Glutamatergic neuron (in vitro differentiated cells): ENCODE results near the gene ZNF280D. TPM values are rescaled to one million over a fixed set of nuclear protein-coding genes. Genes with fewer than 3 reads are reported as not detected.

Experiments
- DNase-seq: peaks from one replicate; pipeline ENCODE4 v3.0.0; 2022
- H3K27ac Mint-ChIP-seq: one replicate; pipeline ENCODE4 v1.8.0; 2020; ENCODE audit warnings: mild to moderate bottlenecking, mixed read lengths, inconsistent platforms; ENCODE audit not compliant: unreplicated experiment
- H3K27me3 Mint-ChIP-seq: one replicate; pipeline ENCODE4 v1.8.0; 2020; ENCODE audit warnings: mild to moderate bottlenecking, moderate library complexity, mixed read lengths, inconsistent platforms; ENCODE audit not compliant: unreplicated experiment
- H3K36me3 Mint-ChIP-seq: one replicate; pipeline ENCODE4 v1.8.0; 2020; ENCODE audit warnings: mild to moderate bottlenecking, mixed read lengths, inconsistent platforms; ENCODE audit not compliant: unreplicated experiment
- H3K4me1 Mint-ChIP-seq: one replicate; pipeline ENCODE4 v1.8.0; 2020; ENCODE audit warnings: mild to moderate bottlenecking, low read depth, mixed read lengths, inconsistent platforms; ENCODE audit not compliant: unreplicated experiment
- H3K4me3 Mint-ChIP-seq: one replicate; pipeline ENCODE4 v1.8.0; 2020; ENCODE audit warnings: mild to moderate bottlenecking, mixed read lengths, inconsistent platforms; ENCODE audit not compliant: unreplicated experiment
- H3K9me3 Mint-ChIP-seq: one replicate; pipeline ENCODE4 v1.8.0; 2020; ENCODE audit warnings: mild to moderate bottlenecking, moderate library complexity, mixed read lengths, inconsistent platforms; ENCODE audit not compliant: unreplicated experiment
- total RNA-seq: library from RNA; stranded (reverse); fragmentation: NEBNext Ultra II Directional; extraction: Animal tissue kit (Norgen Biotek cat#: 25700); gene quantifications from one replicate; pipeline ENCODE4 v1.2.1, GENCODE V29; 2021; ENCODE audit not compliant: unreplicated experiment
- TF ChIP-seq, protein P1 (sequence below): fragments of 200-600 bp; sonication (generic); IDR thresholded peaks from one replicate; pipeline ENCODE4 v1.5.0; 2021; ENCODE audit not compliant: partially characterized antibody, unreplicated experiment

Gene ZNF280D
- total RNA-seq, 1 donor from 2014 or later = 35.9 TPM

DNA sequence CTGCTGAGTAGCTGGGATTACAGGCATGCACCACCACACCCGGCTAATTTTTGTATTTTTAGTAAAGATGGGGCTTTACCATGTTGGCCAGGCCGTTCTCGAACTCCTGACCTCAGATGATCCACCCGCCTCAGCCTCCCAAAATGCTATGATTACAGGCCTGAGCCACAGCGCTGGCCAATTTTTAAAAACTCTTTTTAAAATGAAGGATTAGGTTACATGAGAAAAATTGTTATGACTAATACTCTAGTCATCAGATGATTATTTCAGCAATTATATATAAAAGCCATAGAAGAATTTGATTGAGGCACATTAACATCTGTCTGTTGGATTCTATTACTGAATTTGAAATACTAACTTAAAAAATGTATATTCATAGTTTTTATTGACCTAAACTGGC, 134.3 kb downstream of the ZNF280D start:
- TF ChIP-seq, protein P1, sequence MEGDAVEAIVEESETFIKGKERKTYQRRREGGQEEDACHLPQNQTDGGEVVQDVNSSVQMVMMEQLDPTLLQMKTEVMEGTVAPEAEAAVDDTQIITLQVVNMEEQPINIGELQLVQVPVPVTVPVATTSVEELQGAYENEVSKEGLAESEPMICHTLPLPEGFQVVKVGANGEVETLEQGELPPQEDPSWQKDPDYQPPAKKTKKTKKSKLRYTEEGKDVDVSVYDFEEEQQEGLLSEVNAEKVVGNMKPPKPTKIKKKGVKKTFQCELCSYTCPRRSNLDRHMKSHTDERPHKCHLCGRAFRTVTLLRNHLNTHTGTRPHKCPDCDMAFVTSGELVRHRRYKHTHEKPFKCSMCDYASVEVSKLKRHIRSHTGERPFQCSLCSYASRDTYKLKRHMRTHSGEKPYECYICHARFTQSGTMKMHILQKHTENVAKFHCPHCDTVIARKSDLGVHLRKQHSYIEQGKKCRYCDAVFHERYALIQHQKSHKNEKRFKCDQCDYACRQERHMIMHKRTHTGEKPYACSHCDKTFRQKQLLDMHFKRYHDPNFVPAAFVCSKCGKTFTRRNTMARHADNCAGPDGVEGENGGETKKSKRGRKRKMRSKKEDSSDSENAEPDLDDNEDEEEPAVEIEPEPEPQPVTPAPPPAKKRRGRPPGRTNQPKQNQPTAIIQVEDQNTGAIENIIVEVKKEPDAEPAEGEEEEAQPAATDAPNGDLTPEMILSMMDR = no peak
- no peaks in the 10 kb centered on the region for H3K9me3 Mint-ChIP-seq
- DNase-seq = no peak
- H3K27me3 Mint-ChIP-seq = no peaks in the 10 kb centered on the region
- no peak overlapping the region for H3K27ac Mint-ChIP-seq
- H3K36me3 Mint-ChIP-seq = peaks cover 6% of the 10 kb centered on the region
- H3K4me3 Mint-ChIP-seq = no peak overlapping the region
- no peaks in the 10 kb centered on the region for H3K4me1 Mint-ChIP-seq

DNA sequence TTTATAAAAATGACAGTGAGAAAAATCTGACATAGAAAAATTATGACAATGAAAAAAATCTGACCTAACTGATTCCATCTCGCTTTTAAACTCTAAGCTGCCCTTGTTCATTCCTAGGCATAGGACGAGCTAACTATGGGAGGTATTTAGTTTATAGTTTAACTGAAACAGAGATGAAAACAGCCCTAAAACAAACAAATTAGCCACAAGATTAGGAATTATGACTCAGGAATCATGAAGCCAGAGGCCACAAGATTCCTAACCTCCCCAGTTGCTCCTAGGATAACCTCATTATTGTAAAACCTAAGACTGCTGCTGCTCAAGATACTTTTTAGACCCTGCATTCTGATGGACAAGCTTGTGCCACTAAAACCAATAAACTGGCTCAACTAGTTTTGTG, 145.6 kb downstream of the ZNF280D start:
- Mint-ChIP-seq H3K4me1 (no peaks in the 10 kb centered on the region), H3K36me3 (peaks cover 27% of the 10 kb centered on the region), H3K27me3 (no peaks in the 10 kb centered on the region), H3K9me3 (peaks cover 9% of the 10 kb centered on the region), H3K4me3 (no peak overlapping the region), H3K27ac (no peak overlapping the region)
- TF ChIP-seq, protein P1 = no peak
- DNase-seq = no peak

DNA sequence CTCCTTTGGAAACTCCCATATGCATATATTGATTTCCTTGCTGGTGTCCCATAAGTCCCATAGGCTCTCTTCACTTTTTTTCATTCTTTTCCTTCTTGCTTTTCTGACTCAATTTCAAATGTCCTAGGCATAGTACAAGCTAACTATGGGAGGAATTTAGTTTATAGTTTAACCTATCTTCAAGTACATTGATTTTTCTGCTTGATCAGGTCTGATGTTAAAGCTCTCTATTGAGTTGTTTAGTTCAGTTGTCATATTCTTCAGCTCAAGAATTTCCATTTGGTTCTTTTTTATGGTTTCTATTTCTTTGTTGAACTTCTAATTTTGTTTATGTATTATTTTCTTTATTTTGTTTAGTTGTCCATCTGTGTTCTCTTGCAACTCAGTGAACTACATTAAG, 147.1 kb downstream of the ZNF280D start:
- H3K27ac Mint-ChIP-seq = no peak overlapping the region
- no peak for DNase-seq
- no peaks in the 10 kb centered on the region for H3K27me3 Mint-ChIP-seq
- H3K36me3 Mint-ChIP-seq = peaks cover 27% of the 10 kb centered on the region
- H3K4me3 Mint-ChIP-seq = no peak overlapping the region
- peaks cover 9% of the 10 kb centered on the region for H3K9me3 Mint-ChIP-seq
- H3K4me1 Mint-ChIP-seq = no peaks in the 10 kb centered on the region
- TF ChIP-seq, protein P1 = no peak

DNA sequence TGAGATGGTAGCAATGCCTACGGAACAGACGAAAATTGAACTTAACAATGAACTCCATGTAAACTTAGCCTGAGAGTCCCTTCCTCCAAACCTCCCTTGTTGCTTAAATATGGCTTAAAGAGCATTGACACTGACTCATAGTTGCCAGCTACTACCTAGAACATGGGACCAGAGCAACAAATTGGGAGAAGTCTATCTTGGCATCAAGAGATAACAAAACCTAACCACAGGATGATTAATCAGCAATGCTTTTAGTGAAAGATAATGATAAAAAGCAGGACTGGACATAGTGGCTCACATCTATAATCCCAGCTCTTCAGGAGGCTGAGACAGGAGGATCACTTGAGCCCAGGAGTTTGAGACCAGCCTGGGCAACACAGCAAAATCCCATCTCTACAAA, 150.5 kb downstream of the ZNF280D start:
- Mint-ChIP-seq H3K4me1 (no peaks in the 10 kb centered on the region), H3K4me3 (no peak overlapping the region), H3K36me3 (peaks cover 17% of the 10 kb centered on the region), H3K27me3 (no peaks in the 10 kb centered on the region), H3K27ac (no peak overlapping the region), H3K9me3 (peaks cover 4% of the 10 kb centered on the region)
- DNase-seq = no peak
- TF ChIP-seq, protein P1 = no peak

Other genes with a start within 250 kb of the ZNF280D start
- gene TCF12, start 185.1 kb upstream of the ZNF280D start, total RNA-seq = 140 TPM